Measurements from ENCODE around the gene ZNF385D.

GRCh38 chr3:21372316-21372715 lies 378.7 kb downstream of the ZNF385D start:
- TF ChIP-seq POLR2A (IDR thresholded peaks at IDR 0.05) (no peak), CTCF (IDR thresholded peaks at IDR 0.05) (no peak)
